D721Med (cell line): ENCODE data around the gene MTCP1.

Source experiments
- DNase-seq: peaks from one replicate; pipeline ENCODE4 v3.0.0; 2011; ENCODE audit warnings: low spot score; ENCODE audit not compliant: insufficient read length
- FAIRE-seq: peaks from 2 replicates; lab custom pipeline; 2011; peaks lifted over from hg19 to GRCh38; lab: Jason Lieb, UNC
- CTCF ChIP-seq: IDR thresholded peaks from 2 replicates; pipeline ENCODE4 v1.5.1; 2012; ENCODE audit warnings: mild to moderate bottlenecking, control low read depth; ENCODE audit not compliant: insufficient read depth; ENCODE audit errors: missing control alignments

Gene MTCP1

GRCh38 chrX:155068165-155068564, 2.8 kb downstream of the MTCP1 start:
- no peak for TF ChIP-seq CTCF
- DNase-seq (no peak), FAIRE-seq (no peak)

GRCh38 chrX:155065035-155065734, 5.8 kb downstream of the MTCP1 start:
- no peak for TF ChIP-seq CTCF
- FAIRE-seq (no peak), DNase-seq (no peak)

- FAIRE-seq = no peak
Observed at GRCh38 chrX:155061760-155062159, 9.2 kb downstream of the MTCP1 start.

GRCh38 chrX:155056877-155057792, 13.8 kb downstream of the MTCP1 start:
- TF ChIP-seq CTCF = peak; percentile 59
- peak; percentile 66 for FAIRE-seq
- DNase-seq = peak; percentile 16

More at GRCh38 chrX:155061760-155062159, 9.2 kb downstream of the MTCP1 start:
- no peak for DNase-seq
- TF ChIP-seq CTCF = no peak

GRCh38 chrX:155056471-155056870, 14.5 kb downstream of the MTCP1 start:
- no peak for TF ChIP-seq CTCF
- no peak for FAIRE-seq
- DNase-seq = no peak

- no peak for DNase-seq
- no peak for FAIRE-seq
- TF ChIP-seq CTCF = no peak
Observed at GRCh38 chrX:155055494-155055893, 15.4 kb downstream of the MTCP1 start.
